ENCODE measurements around the gene ZNF541.

Gene ZNF541

GRCh38 chr19:47547199-47547598 is 25.7 kb downstream of the ZNF541 start:
- in situ Hi-C loops (cut with HindIII; ENCODE audit: low sequenced_read_pairs): no loop called here

DNA sequence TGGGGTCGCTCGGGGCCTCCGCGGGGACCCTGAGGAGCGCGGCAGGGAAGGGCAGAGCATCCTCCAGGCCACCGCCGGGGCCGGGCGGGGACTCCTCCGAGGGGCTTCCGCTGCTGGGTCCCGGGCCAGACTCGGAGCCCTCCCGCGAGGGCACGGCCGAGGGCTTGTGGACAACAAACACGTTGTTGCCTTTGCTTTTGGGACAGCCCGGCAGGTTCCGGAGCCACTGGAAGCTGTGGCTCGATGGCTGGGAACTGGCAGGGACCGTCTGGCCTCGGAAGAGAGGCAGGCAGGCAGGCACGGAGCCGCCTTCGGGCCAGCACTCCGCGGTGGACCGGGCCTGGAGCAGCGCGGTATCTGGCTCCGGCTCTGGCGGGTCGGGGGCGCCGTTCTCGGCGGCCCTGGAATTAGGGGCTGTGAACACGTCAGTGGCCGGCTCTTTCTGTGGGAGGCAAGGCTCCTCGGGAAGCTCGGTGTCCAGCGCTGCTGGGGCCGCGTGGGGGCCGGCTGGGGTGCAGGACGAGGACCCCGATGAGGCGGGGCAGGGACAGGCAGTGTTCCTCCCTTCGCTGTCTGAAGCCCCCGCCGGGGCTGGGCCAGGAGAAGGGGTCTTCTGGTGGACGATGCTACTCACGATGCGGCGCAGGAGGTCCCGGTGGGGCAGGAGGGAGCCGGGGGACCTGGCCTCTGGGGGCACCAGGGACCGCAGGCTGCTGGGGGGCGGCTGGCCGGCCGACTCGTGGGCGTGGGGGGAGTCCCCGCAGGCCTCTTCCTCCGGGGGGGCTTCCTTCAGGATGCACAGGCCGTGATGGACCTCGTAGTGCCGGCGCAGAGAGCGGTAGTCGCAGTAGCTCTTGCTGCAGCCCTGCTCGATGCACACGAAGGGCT is 27.6 kb downstream of the ZNF541 start:
- in situ Hi-C loops (cut with HindIII; ENCODE audit: low sequenced_read_pairs): no loop called here

- in situ Hi-C loops (cut with HindIII; ENCODE audit: low sequenced_read_pairs): no loop called here
Measured at GRCh38 chr19:47544476-47544875, 28.5 kb downstream of the ZNF541 start.

DNA sequence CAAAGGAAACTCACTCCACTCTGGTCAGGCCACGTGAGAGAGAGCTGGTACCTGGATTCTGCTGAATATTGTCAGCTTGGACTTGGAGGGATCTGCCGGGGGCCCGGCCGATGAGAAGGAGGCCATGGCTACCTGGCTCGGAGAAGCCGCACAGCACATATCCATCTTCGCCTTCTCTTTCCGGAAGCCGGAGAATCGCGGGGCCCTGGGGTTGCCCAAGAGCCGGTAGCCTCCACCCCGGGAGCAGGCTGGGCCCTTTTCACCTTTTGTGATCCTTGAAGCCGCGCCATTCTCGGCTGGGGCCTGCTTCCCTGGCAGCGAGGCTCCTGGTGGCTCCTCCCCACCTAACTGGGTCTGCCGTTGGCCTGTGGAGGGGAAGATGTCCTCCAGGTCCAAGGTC is 28.9 kb downstream of the ZNF541 start:
- in situ Hi-C loops (cut with HindIII; ENCODE audit: low sequenced_read_pairs): no loop called here

- in situ Hi-C loops (cut with HindIII; ENCODE audit: low sequenced_read_pairs): no loop called here
Measured at GRCh38 chr19:47542030-47542475, 30.9 kb downstream of the ZNF541 start.

DNA sequence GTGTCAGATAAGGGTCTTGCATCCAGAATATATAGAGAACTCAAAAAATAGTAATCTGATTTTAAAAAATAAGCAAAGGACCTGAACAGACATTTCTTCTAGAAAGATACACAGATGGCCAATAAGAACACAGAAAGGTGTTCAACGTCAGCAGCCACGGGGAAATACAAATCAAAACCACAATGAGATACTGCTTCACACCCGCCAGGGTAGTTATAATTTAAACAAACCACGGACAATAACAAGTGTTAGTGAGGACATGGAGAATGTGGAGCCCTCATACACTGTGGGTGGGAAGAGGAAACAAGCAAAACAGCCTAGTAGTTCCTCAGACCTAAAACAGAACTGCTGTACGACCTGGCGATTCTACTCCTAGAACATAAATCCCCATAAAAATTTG is 31.4 kb downstream of the ZNF541 start:
- in situ Hi-C loops (cut with HindIII; ENCODE audit: low sequenced_read_pairs): no loop called here

GRCh38 chr19:47540748-47541147 is 32.2 kb downstream of the ZNF541 start:
- in situ Hi-C loops (cut with HindIII; ENCODE audit: low sequenced_read_pairs): no loop called here

DNA sequence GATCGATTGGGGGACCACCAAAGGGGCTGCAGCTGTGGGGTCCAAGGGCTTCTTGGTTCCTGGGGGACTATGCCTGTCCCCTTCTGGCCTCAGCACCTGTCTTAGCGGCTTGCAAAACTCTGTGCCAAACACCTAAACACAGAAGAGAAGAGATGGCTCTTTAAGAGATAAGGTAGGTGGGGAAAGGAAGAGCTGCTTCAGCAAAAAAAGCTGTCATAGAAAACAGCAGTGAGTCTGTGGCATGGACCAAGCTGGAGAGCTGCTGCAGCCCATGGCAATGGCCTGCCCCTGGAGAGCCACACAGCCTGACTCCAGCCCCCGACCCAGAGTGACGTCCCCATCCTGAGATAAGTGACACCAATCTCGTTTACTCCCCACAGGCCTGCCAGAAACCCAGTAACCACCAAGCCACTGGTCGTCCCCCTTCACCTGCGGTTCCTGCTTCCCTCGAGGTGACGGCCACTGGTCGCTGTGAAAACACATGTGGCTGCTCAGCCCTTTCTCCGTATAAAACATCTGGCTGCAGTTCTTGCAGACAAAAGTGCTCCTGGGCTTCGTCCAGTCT is 33.1 kb downstream of the ZNF541 start:
- in situ Hi-C loops (cut with HindIII; ENCODE audit: low sequenced_read_pairs): no loop called here

DNA sequence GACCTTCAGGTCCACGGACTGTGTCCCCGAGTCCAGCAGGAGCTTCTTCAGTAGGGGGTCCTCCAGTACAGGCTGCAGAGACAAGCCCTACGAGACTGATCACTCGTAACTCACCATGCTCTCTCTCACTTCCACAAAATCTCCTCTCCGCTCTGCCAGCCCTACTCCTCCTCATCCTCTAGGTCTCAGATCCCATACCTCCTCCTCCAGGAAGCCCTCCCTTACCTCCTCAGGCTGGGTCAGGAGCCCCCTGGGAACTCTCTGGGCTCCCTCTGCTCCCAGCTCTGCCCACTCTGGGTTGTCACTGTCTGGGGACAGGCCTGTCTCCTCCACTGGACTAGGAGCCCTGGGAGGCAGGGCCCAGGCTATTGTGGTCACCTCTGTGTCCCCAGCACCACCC is 34.1 kb downstream of the ZNF541 start:
- in situ Hi-C loops (cut with HindIII; ENCODE audit: low sequenced_read_pairs): no loop called here

GRCh38 chr19:47537493-47537892 is 35.5 kb downstream of the ZNF541 start:
- in situ Hi-C loops (cut with HindIII; ENCODE audit: low sequenced_read_pairs): no loop called here

DNA sequence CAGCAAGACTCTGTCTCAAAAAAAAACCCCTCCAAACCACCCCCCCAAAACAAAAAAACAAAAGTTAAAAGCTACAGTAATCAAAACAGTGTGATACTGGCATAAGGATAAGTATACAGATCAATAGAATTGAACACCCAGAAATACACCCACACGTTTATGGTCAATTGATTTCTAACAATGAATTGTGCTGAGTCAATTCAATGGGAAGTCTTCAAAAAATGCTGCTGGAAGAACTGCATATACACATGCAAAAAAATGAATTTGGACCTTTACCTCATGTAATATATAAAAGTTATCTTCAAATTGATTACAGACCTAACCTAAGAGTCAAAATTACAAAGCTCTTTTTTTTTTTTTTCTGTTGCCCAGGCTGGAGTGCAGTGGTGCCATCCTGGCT is 38.3 kb downstream of the ZNF541 start:
- in situ Hi-C loops (cut with HindIII; ENCODE audit: low sequenced_read_pairs): no loop called here

DNA sequence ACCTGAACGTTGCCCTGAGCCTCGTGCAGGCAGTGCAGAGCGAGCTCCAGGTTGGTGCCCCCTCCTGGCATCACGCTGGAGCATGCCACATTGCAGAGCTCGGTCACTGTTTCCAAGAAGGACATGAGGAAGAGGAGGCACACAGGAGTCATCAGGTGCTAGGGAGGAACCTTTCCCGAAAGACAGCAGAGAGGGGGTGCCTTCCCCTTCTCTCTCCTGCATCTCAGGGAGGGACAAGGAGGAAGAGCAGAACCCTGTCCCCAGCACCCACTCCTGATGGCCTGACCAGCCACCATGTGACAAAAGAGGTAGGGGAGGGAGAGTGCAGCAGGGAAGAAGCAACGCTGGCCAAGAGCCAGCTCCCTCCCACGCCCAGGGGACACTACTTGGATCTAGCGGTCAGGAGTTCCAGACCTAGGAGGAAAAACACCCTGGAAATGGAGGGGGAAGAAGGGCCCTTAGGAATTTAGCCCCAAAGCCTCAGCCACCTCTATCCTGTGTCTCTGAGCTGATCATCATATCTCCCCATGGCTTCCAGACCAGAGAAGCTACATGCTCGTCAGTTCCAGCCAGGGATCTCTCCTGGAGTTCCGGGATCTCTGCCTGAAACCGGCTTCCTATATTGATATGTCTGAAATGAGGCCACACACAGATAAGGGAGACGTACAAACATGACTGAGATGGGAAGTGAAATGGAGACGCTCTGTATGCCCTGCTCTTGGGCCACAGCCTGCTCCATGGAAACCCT is 41.1 kb downstream of the ZNF541 start:
- in situ Hi-C loops (cut with HindIII; ENCODE audit: low sequenced_read_pairs): no loop called here

DNA sequence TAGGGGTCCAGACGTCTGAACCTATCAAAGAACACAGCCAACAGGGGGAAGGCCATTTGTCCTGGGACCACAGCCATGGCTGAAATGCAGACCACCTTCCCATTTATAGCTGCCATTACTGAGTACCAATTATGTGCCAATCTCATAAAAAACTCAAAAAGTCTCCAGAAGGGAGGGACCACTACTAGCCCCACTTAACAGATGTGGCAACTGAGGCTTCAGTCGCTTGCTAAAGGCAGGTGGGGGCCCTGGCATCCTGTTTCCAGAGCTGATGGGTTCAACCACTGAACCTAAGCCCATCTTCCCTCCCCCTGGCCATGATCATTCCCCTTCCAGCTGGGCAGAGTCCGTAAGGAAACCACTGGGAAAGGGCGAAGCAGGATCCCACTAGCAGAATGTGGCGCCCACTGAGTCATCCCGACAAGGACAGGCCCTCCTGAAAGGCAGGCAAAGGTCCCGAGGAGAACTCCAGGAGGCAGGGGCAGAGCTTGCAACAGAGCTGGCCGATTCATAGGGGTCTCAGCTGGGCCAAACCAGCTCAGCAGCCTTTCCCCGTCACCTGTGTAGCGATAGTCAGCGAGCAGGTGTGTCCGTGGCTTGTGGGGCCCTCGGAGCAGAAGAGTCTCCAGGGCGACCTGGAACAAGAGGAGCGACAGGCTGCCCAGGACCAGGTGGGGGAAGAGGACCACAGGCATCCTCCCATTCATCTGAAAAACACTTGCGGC is 43.8 kb downstream of the ZNF541 start:
- in situ Hi-C loops (cut with HindIII; ENCODE audit: low sequenced_read_pairs): no loop called here

- in situ Hi-C loops (cut with HindIII; ENCODE audit: low sequenced_read_pairs): no loop called here
Measured at GRCh38 chr19:47526798-47527197, 46.1 kb downstream of the ZNF541 start.

DNA sequence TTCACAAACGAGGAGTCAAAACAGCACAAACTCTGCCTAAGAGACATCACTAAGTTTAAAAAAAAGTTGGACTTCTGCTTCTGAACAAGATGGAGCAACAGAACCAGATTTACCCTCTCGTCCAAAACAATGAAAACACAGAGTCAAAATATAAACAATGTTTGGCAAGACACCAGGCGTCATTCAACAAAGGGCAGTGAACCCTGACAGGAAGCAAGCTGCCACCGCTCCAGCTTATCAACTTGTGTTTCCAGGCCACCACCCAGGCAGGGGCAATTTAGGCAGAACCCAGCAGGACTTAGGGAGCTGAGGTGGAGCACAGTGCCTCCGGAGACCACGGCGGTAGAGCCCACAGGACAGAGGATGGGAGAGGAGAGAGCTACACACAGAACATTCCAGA is 49.5 kb downstream of the ZNF541 start:
- in situ Hi-C loops (cut with HindIII; ENCODE audit: low sequenced_read_pairs): no loop called here

All from endothelial cell of hepatic sinusoid (primary cell).